ENCODE measurements around the gene TNFRSF1A.

The TNFRSF1A gene

GRCh38 chr12:6370576-6370935 is 28.7 kb upstream of the TNFRSF1A start:
- Histone ChIP-seq H3K79me2 (ENCODE audit: insufficient read depth, low read length) (no peaks in the 10 kb centered on the region), H3K27me3 (ENCODE audit: insufficient read depth, low read length, poor library complexity) (no peaks in the 10 kb centered on the region), H3K27ac (ENCODE audit: low read length) (no peak overlapping the region), H3K4me2 (ENCODE audit: insufficient read depth, low read length) (no peak overlapping the region), H3K4me1 (ENCODE audit: insufficient read depth, low read length) (no peaks in the 10 kb centered on the region), H4K20me1 (ENCODE audit: insufficient read depth, low read length) (no peaks in the 10 kb centered on the region), H3K9ac (ENCODE audit: low read depth, low read length) (no peak overlapping the region), H3K9me3 (ENCODE audit: insufficient read depth, low read length, severe bottlenecking) (no peaks in the 10 kb centered on the region), H2AFZ (ENCODE audit: low read depth, low read length) (no peak overlapping the region), H3K36me3 (ENCODE audit: insufficient read depth, low read length) (no peaks in the 10 kb centered on the region), H3K4me3 (ENCODE audit: low read depth in 1 of 2, low read length in 2 of 2) (no peak overlapping the region)
- DNase-seq (no peak), ATAC-seq (ENCODE audit: insufficient read depth, low read depth) (no peak)
- TF ChIP-seq EZH2 (IDR thresholded peaks at IDR 0.05; ENCODE audit: borderline replicate concordance, low read depth, low read length, severe bottlenecking) = no peak
- TF ChIP-seq, protein P1, sequence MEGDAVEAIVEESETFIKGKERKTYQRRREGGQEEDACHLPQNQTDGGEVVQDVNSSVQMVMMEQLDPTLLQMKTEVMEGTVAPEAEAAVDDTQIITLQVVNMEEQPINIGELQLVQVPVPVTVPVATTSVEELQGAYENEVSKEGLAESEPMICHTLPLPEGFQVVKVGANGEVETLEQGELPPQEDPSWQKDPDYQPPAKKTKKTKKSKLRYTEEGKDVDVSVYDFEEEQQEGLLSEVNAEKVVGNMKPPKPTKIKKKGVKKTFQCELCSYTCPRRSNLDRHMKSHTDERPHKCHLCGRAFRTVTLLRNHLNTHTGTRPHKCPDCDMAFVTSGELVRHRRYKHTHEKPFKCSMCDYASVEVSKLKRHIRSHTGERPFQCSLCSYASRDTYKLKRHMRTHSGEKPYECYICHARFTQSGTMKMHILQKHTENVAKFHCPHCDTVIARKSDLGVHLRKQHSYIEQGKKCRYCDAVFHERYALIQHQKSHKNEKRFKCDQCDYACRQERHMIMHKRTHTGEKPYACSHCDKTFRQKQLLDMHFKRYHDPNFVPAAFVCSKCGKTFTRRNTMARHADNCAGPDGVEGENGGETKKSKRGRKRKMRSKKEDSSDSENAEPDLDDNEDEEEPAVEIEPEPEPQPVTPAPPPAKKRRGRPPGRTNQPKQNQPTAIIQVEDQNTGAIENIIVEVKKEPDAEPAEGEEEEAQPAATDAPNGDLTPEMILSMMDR (IDR thresholded peaks at IDR 0.05; ENCODE audit: borderline replicate concordance, extremely low read depth, low read length, poor library complexity, severe bottlenecking) = no peak

DNA sequence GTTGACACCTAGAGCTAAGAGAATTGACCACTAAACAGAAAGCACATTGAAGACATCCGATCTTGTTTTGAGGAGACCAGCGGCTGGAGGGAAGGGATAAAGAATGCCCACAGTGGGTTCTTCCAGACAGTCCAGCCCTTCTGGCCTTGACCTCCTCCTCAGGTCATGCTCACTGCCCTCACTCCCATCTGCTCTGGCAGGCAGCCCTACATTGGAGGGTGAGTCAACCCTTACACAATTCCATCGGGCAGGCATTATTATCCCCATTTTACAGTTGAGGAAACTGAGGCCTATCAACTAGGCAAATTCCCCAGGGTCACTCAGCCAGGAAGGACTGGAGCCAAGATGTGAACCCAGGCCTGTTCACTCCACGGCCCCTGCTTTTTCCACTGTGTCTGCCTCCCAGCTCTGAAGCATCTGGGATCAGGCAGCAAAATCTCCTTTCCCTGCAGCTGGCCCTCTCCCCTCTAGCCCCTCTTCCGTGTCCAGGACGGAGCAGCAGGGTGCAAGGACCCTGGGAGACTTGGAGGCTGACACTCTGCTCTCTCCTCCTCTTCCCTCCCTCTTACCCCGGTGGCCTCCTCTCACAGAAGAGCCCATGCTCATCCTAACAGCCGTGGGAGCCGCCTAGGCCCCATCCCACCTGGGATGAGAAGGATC is 28.2 kb upstream of the TNFRSF1A start:
- no peak for TF ChIP-seq EZH2 (IDR thresholded peaks at IDR 0.05; ENCODE audit: borderline replicate concordance, low read depth, low read length, severe bottlenecking)
- TF ChIP-seq, protein P1 (IDR thresholded peaks at IDR 0.05; ENCODE audit: borderline replicate concordance, extremely low read depth, low read length, poor library complexity, severe bottlenecking) = no peak
- Histone ChIP-seq H3K9me3 (ENCODE audit: insufficient read depth, low read length, severe bottlenecking) (no peaks in the 10 kb centered on the region), H4K20me1 (ENCODE audit: insufficient read depth, low read length) (no peaks in the 10 kb centered on the region), H3K27ac (ENCODE audit: low read length) (no peak overlapping the region), H3K36me3 (ENCODE audit: insufficient read depth, low read length) (no peaks in the 10 kb centered on the region), H2AFZ (ENCODE audit: low read depth, low read length) (no peak overlapping the region), H3K9ac (ENCODE audit: low read depth, low read length) (no peak overlapping the region), H3K27me3 (ENCODE audit: insufficient read depth, low read length, poor library complexity) (no peaks in the 10 kb centered on the region), H3K4me1 (ENCODE audit: insufficient read depth, low read length) (no peaks in the 10 kb centered on the region), H3K4me3 (ENCODE audit: low read depth in 1 of 2, low read length in 2 of 2) (no peak overlapping the region), H3K4me2 (ENCODE audit: insufficient read depth, low read length) (no peak overlapping the region), H3K79me2 (ENCODE audit: insufficient read depth, low read length) (no peaks in the 10 kb centered on the region)
- ATAC-seq (ENCODE audit: insufficient read depth, low read depth) (no peak), DNase-seq (no peak)

- Histone ChIP-seq H3K27me3 (ENCODE audit: insufficient read depth, low read length, poor library complexity) (no peaks in the 10 kb centered on the region), H3K4me2 (ENCODE audit: insufficient read depth, low read length) (no peak overlapping the region), H4K20me1 (ENCODE audit: insufficient read depth, low read length) (no peaks in the 10 kb centered on the region), H3K4me3 (ENCODE audit: low read depth in 1 of 2, low read length in 2 of 2) (no peak overlapping the region), H2AFZ (ENCODE audit: low read depth, low read length) (no peak overlapping the region), H3K79me2 (ENCODE audit: insufficient read depth, low read length) (no peaks in the 10 kb centered on the region), H3K27ac (ENCODE audit: low read length) (no peak overlapping the region), H3K9ac (ENCODE audit: low read depth, low read length) (no peak overlapping the region), H3K36me3 (ENCODE audit: insufficient read depth, low read length) (no peaks in the 10 kb centered on the region), H3K4me1 (ENCODE audit: insufficient read depth, low read length) (no peaks in the 10 kb centered on the region), H3K9me3 (ENCODE audit: insufficient read depth, low read length, severe bottlenecking) (no peaks in the 10 kb centered on the region)
- ATAC-seq (ENCODE audit: insufficient read depth, low read depth) = no peak
- DNase-seq = no peak
- TF ChIP-seq EZH2 (IDR thresholded peaks at IDR 0.05; ENCODE audit: borderline replicate concordance, low read depth, low read length, severe bottlenecking) = no peak
- TF ChIP-seq, protein P1 (IDR thresholded peaks at IDR 0.05; ENCODE audit: borderline replicate concordance, extremely low read depth, low read length, poor library complexity, severe bottlenecking) = no peak
Observed at GRCh38 chr12:6368906-6369525, 27.1 kb upstream of the TNFRSF1A start.
